Left renal cortex interstitium (tissue), 4 donors: ENCODE data around the gene HAUS8. TPM values are rescaled to one million over a fixed set of nuclear protein-coding genes. Genes with fewer than 3 reads are reported as not detected.
"Not testable (repeated sequence)": the region's sequence is repeated elsewhere in the genome, so short reads cannot be mapped to it uniquely, and the experiment has no call there.

Experiments used
- DNase-seq, 4 donors: peaks; one replicate each; pipeline ENCODE4 v3.0.0-alpha.2; 2013; ENCODE audit warnings: low read depth in 4 of 4, low spot score in 2 of 4, missing footprints in 1 of 4
- polyA plus RNA-seq, 4 donors: library from polyadenylated mRNA; unstranded; fragments of 120-200 nt; gene quantifications; one replicate each; pipeline ENCODE4 v1.2.1, GENCODE V29; 2013; ENCODE audit not compliant: insufficient read length in 4 of 4

Gene HAUS8, protein sequence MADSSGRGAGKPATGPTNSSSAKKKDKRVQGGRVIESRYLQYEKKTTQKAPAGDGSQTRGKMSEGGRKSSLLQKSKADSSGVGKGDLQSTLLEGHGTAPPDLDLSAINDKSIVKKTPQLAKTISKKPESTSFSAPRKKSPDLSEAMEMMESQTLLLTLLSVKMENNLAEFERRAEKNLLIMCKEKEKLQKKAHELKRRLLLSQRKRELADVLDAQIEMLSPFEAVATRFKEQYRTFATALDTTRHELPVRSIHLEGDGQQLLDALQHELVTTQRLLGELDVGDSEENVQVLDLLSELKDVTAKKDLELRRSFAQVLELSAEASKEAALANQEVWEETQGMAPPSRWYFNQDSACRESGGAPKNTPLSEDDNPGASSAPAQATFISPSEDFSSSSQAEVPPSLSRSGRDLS
- 10 to 100 TPM; 11.7 to 17.0 (median 15.5) TPM for polyA plus RNA-seq

DNA sequence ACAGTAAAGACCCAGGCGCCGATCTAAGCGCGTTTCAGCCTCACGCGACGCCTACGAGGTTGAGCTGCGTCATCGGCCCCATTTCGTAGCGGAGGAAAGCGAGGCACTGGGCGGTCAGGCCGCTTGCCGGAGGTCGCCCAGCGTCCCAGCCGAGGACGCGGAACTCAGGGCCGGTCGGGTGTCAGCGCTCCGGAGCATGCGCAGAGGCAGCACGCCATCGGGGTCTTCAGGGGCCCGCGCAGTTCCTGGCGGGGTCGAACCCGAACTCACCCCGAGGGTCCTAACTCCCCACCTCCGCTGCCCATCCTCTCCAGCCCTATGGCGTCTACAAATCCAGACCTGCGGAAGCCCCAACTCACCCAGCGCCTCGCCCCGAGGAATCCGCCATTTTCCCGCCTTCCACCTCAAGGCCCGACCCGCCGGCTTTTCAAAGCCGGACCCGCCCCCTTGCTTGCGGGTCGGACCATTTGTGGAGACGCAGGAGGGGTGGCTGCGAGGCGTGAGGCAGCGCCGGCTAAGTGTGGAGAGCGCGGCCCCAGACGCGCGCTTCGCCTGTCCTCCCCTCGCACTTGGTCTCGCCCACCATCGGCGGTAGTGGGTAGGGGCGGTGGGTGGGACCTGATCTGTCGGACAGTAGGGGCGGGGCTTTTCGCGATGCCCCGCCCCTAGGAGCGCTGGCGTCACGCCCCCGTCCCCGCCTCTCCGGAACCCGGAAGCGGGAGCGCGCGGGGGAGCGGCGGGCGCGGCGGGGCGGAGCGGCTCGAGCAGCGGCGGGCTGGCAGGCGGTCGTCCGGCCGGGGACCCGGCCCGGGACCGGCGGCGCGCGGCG is at the start of gene HAUS8, which contains the start of gene MYO9B:
Gene HAUS8 (minus strand): TSS at position 418 of the 829 bp plus-strand sequence. CDS start 30 bp downstream, at position 388.
Gene MYO9B (plus strand): TSS at position 743 of the 829 bp plus-strand sequence. CDS start 25,941 bp downstream, outside the sequence.
- peak; percentile 92 to 99 (median 98) for DNase-seq

DNA sequence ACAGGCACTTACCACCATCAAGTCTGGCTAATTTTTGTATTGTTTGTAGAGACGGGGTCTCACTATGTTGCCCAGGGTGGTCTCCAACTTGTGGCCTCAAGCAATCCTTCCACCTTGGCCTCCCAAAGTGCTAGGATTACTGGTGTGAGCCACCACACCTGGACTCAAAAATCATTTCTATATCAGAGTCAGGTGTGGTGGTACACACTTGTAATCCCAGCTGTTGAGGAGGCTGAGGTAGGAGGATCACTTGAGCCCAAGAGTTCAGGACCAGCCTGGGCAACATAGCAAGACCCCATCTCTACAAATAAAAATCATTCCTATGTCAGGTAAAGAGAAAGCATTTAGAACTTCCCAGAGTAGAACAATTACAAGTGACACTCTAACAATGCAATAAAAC is 48.8 kb upstream of the HAUS8 start:
- DNase-seq: no peak

DNA sequence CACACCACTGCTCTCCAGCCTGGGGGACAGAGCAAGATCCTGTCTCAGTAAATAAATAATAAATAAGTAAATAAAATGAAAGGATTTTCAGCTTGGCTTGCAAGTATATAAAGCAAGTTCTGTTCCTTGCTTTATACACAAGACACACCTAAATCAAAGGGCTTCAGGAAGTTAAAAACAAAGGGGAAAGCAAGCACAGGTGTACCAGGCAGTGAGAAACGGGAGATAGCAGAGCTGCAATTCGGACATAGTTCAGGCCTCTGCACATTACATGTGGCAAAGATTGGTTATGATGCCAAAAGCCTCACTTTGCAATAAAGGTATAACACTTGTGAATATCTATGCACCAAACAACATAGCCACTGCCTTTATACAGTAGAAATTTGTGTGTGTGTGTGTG is 47.8 kb upstream of the HAUS8 start:
- no peak for DNase-seq

DNA sequence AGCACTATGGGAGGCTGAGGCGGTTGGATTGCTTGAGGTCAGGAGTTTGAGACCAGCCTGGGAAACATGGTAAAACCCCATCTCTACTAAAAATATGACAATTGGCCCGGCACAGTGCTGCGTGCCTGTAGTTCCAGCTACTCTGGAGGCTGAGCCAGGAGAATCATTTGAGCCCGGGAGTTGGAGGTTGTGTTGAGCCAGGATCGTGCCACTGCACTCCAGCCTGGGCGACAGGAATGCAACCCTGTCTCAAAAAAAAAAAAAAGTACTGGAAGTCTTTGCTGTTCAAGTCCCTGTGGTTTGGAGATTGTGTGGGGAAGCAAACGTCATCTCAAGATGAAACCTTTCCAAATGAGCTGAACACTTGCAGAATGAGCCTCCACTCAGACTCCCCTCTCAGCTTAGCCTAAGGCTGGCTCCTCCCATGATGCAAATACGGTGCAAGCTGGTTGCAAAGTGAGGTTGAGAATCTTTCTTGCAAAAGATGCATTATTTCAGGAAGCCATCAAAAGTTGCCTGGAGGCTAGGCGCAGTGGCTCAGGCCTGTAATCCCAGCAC is 46.6 kb upstream of the HAUS8 start:
- DNase-seq: no peak

DNA sequence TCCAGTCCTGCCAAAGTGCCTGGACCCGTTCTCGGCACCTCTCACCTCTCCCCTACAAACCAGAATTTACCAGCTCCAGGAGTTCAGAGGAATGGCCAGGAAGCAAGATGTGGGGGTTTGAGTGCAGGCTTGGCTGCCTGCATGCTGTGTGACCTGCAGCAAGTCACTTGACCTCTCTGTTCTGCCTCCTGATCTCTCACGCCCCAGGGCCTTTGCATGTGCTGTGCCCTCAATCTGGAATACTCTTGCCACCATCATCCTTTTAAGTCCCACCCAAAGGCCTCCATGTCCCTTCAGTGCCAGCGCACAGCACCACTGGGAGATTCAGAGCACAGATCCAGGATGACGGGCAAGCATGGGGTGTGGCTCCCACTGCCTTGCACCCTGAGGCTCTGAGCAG is 43.7 kb upstream of the HAUS8 start:
- DNase-seq: no peak

DNA sequence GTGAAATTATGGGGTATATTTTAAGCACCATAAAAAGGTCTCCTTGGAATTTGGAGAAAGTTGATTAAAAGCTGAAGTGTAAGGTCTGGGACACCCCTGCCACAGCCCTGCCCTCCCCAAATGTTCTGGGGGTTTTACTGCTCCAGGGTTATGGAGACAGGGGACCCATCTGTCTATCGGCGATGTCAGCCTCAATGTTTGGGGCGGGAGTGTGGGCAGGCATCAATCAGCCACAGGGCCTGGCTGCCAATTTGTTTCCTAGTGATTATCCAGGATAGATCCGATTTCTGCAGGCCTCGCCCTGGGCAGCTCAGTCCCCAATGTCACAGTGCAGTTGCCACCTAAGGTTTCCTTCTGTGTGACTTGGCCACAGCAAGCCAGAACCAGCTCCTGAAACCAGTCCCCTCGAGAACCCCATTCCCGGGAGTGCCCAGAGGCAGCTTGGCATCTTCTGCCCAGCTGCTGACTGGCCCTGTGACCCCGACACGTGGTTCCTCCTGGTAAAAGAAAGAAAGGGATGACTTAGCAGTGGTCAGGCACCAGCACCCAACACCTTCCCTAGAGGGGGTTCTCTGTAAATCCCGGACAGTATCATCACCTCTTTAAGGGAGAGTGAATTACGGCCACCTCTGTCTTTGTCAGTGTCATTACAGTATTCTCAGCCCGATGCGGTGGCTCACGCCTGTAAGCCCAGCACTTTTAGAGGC is 41.9 kb upstream of the HAUS8 start:
- DNase-seq: no peak

DNA sequence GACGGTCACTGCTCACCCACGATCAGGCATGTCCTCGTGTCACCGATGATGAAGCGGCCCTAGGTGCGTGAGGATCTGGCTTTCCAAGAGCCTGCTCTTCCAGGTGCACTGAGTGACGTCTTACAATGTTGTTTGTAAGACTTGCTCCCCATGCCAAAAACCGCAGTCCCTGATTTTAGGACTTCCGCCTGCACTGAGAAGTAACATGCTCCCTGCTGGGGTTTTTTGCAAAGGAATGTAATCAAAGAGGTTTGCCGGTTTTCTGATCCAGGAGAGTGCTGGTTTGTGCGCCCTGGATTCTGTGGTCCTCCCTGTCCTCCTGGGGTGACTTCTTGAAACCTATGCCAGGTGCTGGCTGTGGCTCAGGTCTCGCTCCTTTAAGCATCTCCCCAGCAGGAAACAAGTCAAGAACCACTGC is 39.2 kb upstream of the HAUS8 start:
- DNase-seq: no peak

DNA sequence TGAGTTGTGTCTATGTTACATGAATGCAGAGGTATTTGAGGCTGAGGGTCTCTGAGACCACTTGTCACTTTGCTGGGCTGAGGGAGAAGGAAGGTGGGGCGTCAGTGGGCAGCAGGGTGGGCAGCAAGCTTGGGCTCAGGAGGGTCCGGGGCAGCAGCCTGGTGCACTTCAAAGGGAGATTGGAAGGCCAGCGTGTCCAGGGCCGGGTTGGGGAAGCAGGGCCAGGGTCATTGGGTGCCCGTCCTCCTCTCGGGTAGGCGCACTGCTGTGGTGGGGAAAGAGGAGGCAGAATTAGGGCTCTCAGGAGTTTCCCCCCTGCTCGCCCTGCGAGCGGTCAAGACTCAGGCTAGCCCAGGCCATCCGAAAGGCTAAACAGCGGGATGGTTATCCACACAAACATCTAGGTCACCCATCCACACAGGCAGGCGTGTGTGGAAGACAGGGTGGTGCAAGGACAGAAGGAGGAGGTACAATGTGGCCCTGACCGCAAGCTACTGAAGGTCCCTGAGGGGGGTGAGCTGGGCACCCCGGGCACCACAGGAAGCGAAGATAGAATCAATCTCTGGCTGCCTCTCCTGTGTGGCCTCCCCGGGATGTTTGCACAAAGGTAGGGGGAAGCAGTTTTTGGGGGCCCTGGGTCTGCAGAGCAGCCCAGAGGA is 38.0 kb upstream of the HAUS8 start:
- DNase-seq: no peak

DNA sequence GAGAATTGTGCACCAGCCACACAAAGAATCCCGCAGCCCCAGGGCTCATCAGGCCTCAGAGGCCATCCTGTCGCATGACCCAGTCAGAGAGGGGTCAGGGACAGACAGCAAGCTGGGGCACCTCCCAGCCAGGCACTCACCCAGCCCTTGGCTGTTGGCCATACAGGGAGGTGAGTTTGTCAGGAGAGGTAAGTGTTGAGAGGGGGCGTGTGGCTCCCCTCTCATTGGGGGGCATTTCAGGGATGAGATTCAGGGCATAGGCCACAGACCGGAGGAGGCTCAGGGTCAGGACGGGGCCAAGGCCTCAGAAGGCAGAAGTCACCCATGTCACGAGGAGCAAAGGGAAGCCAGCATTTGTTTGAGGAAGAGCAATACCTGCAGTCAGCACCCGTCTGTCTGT is 37.4 kb upstream of the HAUS8 start:
- DNase-seq: no peak

DNA sequence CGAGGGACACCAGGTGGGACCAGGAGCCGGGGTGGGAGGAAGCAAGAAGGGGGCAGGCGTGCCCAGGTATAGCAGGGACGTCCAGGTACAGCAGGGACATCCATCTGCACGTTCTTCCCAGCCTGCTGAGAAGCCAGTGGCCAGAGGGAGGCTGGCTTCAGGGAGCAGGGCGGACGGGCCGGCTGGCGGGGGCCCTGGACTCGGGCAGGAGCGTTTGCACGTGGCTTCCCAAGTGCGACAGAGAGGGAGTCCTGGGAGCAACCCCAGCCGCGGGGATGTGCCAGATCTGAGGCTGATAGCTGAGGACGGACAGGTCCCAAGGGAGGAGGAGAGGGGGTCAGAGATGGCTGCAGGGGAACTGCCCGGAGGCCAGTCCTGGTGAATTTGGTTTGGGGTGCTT is 37.0 kb upstream of the HAUS8 start:
- DNase-seq: no peak

DNA sequence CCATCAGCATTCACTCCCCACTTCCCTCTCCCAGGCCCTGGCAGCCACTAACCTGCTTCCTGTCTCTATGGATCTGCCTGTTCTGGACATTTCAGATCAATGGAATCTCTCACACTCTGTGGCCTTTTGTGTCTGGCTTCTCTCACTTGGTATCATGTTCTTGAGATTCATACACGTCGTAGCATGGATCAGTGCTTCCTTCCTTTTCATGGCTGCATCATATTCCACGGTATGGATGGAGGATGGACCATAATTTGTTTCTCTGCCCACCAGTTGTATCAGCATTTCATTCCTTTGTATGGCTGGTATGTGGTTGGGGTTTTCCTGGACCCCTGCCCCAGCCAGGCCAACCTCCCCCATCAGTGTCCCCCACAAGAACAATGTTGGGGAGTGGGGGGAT is 36.5 kb upstream of the HAUS8 start:
- DNase-seq: no peak

DNA sequence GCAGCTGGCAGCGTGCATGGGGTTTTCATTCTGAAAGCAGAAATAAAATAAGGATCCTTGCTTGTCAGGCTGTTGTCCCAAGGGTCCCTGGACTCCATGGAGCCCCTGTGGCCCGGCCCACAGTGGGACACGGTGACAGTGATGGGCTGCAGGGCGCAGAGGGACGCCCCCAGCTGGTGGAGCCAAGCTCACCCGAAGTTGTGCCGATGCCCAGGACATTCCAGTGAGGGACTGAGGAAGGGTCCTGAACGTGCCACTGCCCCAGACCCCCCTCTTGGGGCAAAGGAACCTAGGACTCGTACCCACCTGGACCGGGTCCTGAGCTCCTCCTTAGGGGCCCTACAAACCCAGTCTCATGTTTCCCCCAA is 35.3 kb upstream of the HAUS8 start:
- DNase-seq: no peak

DNA sequence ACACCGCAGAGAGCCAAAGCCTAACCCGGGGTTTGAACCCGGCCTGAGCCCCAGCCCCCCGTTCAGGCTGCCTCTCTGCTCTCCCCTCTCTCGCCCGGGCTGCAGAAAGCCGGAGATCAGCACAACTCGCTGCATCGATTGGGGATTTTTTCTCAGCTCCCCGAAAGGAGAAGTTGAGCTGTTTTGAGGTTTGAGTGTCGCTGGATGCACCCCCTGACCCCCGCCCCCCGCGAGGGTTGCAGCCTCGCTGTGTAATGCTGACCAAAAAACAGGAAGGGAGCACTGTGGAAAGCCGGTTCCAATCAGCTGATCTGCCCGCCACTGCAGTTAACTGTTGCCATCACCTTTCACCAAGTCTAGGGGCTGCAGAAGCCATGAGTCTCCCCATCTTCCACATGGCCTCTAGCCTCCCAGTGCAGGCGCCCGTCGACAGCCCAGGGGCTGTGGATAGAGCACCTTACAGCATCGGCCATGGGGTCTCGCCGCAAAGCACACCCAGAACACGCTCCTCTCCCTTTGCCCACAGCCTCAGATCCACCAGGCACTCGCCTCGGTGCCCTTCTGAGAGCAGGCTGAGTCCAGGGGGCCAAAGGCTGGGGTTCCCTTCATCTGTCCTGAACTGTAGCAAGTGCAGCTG is 34.8 kb upstream of the HAUS8 start:
- DNase-seq: no peak

DNA sequence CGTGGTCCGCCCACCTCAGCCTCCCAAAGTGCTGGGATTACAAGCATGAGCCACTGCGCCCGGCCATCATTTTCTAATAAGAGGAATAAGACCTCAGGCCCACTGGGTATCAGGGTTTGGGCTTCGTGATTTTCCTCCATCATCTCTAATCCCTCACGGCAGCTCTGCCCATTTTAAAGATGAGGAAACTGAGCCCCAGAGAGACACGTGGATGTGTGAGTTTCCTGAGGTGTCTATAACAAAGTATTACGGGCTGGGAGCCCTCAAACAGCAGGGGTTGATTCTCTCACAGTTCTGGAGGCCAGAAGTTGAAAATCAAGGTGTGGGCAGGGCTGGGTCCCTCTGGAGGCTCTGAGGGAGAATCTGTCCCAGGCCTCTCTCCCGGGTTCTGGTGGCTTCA is 34.0 kb upstream of the HAUS8 start:
- DNase-seq: no peak

DNA sequence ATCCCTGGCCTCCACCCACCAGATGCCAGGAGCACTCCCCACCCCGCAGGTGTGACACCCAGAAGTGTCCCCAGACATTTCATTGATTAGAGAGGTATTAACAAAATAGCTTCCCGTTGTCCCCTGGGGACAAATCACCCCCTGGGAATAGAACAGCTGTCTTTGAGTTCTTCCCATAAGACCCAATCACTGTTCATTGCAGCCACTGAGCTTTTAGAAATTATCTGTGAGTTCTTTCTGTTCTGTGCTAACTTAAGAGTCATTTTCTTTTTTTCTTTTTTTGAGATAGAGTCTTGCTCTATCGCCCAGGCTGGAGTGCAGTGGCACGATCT is 33.2 kb upstream of the HAUS8 start:
- DNase-seq: no peak

DNA sequence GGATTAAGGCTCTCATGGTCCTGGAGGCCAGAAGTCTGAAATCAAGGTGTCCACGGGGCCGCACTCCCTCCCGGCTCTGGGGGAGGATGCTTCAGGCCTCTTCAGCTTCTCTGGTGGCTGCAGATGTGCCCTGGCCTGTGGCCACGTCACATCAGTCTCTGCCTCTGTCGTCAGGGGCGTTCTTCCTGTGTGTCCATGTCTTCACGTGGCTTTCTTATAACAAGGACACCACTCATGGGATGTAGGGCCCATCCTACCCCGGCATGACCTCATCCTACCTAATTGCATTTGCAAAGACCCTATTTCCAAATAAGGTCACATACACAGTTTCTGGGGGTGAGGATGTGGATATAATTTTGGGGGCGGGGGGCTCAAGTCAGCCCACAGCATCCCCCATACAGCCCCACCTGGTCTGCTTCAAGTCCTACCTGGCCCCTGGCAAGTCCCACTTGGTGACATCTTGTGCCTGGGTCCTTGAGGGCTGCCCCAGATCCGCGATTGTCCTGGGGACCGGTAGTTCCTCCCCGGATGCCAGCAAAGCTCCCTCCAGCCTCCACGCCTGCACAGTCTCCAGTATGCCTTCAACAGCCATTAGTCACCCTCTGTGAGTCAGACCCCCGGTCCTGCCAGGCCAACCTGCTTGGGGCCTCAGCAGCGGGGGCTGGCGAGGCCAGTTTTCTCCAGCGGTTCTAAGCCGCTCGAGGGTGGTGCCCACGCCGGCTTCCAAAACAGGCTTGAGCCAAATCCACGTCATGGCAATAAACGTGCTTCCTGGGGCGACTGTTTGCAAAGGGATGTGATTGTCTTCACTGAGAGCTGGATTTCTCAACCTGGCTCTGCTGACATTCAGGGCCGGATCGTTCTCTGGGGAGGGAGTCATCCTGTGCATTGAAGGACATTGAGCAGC is 32.5 kb upstream of the HAUS8 start:
- peak in 1 of 4 donors; percentile 20 for DNase-seq

DNA sequence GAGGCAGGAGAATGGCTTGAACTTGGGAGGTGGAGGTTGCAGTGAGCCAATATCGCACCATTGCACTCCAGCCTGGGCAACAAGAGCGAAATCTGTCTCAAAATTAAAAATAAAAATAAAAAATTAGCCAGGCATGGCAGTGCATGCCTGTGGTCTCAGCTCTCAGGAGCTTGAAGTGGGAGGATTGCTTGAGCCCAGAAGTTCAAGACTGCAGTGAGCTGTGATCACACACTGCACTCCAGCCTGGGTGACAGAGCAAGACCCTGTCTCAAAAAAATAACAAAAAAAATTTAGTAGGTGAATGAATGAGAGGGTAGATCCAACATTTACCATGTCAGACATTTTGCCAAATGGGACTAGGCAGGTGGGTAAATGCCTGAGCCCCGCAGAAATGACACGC is 31.7 kb upstream of the HAUS8 start:
- not testable (repeated sequence) for DNase-seq

DNA sequence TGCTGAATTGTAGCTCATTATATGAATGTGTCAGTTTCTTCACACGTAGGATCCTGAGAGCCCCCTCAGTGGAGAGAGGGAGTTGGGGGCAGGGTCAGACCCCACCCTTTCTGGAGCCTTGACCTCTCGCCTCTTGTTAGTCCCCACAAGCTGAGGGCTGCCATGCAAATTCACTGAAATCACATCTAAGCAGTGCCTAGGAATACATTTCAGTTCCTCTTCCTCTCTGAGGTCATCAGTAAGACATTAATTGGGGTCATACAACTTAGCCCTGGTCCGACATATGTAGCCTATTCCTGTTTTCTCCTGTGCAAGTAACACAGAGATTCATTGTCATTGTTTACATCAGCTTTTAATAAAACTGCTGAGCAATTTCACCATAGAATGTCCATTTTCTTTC is 30.3 kb upstream of the HAUS8 start:
- no peak for DNase-seq

DNA sequence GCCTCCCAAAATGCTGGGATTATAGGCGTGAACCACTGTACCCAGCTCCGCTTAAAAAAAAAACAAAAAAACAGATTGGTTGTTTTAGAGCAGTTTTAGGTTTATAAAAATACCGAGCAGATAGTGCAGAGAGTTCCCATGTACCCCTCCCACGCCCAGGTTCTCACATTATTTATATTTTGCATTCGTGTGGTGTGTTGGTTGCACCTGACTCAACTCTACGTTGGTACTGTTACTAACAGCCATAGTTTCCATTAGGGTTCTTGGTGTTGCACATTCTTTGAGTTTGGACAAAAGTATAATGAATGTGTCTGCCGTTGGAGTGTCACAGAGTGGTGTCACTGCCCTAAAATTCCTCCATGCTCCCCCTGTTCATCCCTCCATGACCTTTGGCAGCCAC is 29.4 kb upstream of the HAUS8 start:
- DNase-seq: no peak
